D721Med (cell line): ENCODE data around the gene ALKBH5.

Source experiments
- DNase-seq: peaks from one replicate; pipeline ENCODE4 v3.0.0; 2011; ENCODE audit warnings: low spot score; ENCODE audit not compliant: insufficient read length
- FAIRE-seq: peaks from 2 replicates; lab custom pipeline; 2011; peaks lifted over from hg19 to GRCh38; lab: Jason Lieb, UNC
- TF ChIP-seq, protein P1 (sequence below): IDR thresholded peaks from 2 replicates; pipeline ENCODE4 v1.5.1; 2012; ENCODE audit warnings: mild to moderate bottlenecking, control low read depth; ENCODE audit not compliant: insufficient read depth; ENCODE audit errors: missing control alignments

The ALKBH5 gene

DNA sequence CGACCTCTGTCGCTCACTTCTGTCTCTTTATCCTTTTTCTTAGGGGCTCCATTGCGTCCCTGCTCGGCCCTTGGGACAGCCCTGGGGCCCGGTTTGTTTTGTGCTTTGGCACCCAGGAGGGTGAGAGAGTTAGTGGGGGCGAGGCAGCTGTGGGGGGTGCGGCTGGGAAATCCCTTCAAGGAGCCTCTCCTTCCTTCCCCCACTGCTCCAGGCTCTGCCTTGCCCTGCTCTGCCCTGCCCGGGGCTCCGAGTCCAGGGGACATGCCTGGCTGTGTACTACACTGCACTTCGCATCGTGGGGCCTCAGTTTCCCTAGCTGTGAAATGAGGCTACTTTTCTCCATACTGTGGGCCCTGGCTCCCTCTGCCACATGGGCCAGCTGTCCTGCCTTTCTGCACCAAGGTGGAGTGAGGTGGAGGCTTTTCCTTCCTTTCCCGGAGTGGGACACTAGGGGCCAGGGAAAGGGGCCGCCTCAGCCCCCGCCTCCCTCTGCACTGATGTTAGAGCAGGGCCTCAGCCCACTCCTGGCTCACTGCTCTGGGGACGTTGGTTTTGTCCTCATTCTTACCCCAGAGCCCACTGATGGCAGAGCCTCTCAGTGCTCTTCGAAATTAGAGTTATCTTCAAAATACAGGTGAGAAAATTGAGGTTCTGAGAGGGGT is 42.8 kb downstream of the ALKBH5 start:
- TF ChIP-seq, protein P1, sequence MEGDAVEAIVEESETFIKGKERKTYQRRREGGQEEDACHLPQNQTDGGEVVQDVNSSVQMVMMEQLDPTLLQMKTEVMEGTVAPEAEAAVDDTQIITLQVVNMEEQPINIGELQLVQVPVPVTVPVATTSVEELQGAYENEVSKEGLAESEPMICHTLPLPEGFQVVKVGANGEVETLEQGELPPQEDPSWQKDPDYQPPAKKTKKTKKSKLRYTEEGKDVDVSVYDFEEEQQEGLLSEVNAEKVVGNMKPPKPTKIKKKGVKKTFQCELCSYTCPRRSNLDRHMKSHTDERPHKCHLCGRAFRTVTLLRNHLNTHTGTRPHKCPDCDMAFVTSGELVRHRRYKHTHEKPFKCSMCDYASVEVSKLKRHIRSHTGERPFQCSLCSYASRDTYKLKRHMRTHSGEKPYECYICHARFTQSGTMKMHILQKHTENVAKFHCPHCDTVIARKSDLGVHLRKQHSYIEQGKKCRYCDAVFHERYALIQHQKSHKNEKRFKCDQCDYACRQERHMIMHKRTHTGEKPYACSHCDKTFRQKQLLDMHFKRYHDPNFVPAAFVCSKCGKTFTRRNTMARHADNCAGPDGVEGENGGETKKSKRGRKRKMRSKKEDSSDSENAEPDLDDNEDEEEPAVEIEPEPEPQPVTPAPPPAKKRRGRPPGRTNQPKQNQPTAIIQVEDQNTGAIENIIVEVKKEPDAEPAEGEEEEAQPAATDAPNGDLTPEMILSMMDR, result no peak
- FAIRE-seq (no peak), DNase-seq (no peak)

DNA sequence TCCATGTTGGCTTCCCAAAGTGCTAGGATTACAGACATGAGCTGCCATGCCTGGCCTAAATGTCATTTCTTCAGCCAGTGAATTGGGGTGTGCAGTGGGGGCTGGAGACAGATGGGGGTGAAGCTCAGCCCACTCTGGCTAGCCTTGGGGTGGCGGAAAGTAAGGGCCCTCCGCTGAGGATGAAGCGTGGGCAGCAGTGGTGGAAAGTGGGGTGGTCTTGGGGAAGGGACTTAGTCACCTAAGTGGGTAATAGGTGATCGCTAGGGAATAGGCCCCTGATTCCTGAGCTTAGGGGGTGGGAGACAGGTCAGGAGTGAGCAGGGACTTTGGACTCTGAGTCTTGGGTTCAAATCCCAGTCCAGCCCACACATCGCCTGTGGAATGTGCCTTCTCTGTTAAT is 44.0 kb downstream of the ALKBH5 start:
- TF ChIP-seq, protein P1, result no peak
- DNase-seq (no peak), FAIRE-seq (no peak)

DNA sequence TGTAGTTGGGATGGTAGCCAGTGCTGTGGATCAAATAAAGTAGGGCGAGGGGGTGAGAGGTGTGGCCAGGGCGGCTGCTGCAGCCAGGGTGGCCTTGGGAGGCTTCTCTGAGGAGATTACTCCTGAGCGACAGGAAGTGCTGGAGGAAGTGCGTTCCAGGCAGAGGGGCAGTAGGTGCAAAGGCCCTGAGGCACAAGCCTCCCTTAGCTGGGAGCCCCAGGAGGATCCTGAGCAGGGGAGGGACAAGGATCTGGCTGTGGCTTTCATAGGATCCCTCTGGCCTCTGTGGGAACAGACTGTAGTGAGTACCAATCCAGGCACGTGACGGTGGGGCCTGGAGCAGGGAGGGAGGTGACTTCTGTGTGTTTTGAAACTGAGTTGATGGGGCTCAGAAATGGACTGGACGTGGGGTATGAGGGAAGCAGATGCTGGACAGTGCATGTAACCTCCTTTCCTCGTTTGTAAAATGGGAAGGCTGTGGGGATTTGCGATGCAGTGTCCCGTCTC is 44.6 kb downstream of the ALKBH5 start:
- DNase-seq (no peak), FAIRE-seq (no peak)
- TF ChIP-seq, protein P1, result no peak

DNA sequence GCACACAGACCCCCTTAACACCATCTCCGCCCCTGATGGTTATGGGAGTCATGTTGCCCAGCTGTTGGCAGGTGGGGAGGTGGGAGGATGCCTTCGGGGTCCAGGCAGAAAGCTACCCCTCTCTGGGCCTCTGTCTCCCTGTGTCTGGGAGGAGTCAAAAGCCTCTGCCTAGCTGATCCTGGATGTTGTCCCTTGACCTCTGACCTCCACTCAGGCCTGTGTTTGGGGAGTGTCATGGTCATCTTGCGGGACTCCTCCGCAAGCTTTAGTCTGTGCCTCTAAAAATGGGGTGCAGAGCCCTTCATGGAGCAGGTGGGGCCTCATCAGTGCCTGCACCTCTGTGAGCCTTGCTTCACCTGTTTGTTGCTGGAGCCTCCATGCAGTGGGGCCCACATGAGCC is 45.6 kb downstream of the ALKBH5 start:
- TF ChIP-seq, protein P1, result no peak
- DNase-seq (no peak), FAIRE-seq (no peak)

DNA sequence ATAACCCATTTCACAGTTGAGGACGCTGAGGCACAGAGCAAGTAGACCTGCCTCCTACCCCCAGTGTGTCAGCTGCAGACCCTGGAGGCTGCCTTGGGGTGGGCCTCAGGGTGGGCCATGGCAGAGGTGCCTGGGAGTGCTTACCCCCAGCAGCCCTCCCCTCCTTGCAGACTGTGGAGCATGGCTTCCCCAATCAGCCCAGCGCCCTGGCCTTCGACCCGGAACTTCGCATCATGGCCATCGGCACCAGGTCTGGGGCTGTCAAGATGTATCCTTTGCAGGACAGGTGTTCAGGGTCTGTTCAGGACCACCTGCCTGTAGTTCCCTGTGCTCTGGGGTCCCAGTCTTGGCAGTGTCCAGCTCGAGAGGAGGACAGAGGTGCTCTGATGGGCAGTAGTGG is 46.1 kb downstream of the ALKBH5 start:
- FAIRE-seq (no peak), DNase-seq (no peak)
- TF ChIP-seq, protein P1, result no peak

DNA sequence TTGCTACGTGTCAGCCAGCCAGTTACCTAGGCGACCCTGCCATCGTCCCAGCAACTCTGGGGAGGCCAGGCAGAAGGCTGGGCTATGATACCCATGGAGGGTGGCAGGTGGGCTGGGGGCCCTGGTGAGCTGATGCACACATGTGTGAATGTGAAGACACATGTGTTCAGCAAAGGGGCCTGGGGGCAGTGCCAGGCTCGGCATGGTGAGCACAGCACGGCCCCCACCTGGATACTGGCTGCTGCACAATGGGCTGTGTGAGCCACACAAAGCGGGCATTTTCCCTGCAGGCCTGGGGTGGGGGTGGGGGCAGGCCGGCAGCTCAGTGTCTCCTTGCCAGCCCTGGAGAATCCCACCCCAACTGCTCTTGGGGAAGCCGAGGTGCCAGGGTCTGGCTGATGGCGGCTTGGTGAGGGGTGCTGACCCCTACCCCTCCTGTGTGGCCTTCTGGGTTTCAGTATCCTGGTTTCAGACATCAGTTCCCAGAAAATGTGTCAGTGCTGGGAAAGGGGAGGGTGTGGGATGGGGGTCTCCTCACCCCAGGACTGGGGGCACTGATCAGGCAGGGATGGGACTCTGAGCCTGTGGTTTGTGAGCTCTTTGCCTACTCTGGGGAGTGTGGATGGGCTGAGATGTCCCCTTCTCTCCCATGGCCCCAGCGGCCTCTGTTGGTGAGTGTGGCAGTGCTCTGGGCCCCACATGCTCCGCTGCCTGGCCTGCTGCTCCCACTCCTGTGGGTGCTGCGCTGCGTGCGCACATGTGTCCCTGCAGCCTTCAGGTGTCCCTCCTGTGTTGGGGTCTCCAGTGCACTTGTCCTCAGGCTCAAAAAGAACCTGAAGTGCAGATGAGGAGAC is 46.9 kb downstream of the ALKBH5 start:
- TF ChIP-seq, protein P1, result no peak
- DNase-seq (no peak), FAIRE-seq (no peak)
